ENCODE results near the gene ABCA1. TPM values are rescaled to one million over a fixed set of nuclear protein-coding genes. Genes with fewer than 3 reads are reported as not detected.

Gene ABCA1
- total and polyA plus RNA-seq, 4 donors: 10.2 to 43.0 (median 27.8) TPM

GRCh38 chr9:104780796-104781395, 147.1 kb downstream of the ABCA1 start:
- Histone ChIP-seq H3K36me3 (ENCODE audit: control insufficient read depth, insufficient read depth, low read length) (peaks cover 3% of the 10 kb centered on the region), H3K9me3 (ENCODE audit: control insufficient read depth, insufficient read depth, low read length) (no peaks in the 10 kb centered on the region), H3K4me3 (ENCODE audit: low read depth, low read length) (no peak overlapping the region), H3K27me3 (ENCODE audit: control insufficient read depth, insufficient read depth, low read length) (no peaks in the 10 kb centered on the region), H3K4me1 (ENCODE audit: control insufficient read depth, insufficient read depth, low read length) (no peaks in the 10 kb centered on the region), H3K27ac (ENCODE audit: low read depth, low read length) (no peak overlapping the region)
- peak in 2 of 6 donors; percentile 59 to 83 for DNase-seq (ENCODE audit: low read depth in 4 of 6, low spot score in 6 of 6)
- WGBS (ENCODE audit: insufficient coverage): no CpG with 5 or more reads among the region's 1 CpG

- H3K4me1 ChIP-seq (ENCODE audit: control insufficient read depth, insufficient read depth, low read length): no peaks in the 10 kb centered on the region
- 100% methylated on average over 5 of the region's 9 CpGs for WGBS (ENCODE audit: insufficient coverage)
Measured at GRCh38 chr9:104779946-104780535, 147.9 kb downstream of the ABCA1 start.

DNA sequence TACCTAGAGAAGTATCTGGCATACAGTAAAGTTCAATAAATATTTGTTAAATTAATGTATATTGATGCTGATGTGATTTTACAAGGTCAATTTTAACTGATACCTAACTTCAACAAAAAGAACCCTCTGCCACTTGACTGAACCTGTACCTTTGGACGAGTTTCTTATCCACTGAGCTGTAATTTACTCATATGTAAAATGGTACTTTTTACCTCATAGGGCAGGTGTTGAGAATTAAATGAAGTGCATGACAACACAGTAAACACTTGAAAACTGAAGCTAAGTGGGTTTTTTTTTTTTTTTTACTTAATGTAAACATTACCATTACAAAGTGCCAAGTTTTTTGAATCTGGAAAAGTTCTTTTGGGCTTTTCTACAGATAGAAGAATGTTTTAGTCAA, 148.6 kb downstream of the ABCA1 start:
- no peak for DNase-seq (ENCODE audit: low read depth in 4 of 6, low spot score in 6 of 6)
- Histone ChIP-seq H3K27ac (ENCODE audit: low read depth, low read length) (no peak overlapping the region), H3K9me3 (ENCODE audit: control insufficient read depth, insufficient read depth, low read length) (no peaks in the 10 kb centered on the region), H3K4me1 (ENCODE audit: control insufficient read depth, insufficient read depth, low read length) (no peaks in the 10 kb centered on the region), H3K27me3 (ENCODE audit: control insufficient read depth, insufficient read depth, low read length) (no peaks in the 10 kb centered on the region), H3K36me3 (ENCODE audit: control insufficient read depth, insufficient read depth, low read length) (no peaks in the 10 kb centered on the region), H3K4me3 (ENCODE audit: low read depth, low read length) (no peak overlapping the region)
- no CpG with 5 or more reads among the region's 1 CpG for WGBS (ENCODE audit: insufficient coverage)

More at GRCh38 chr9:104779946-104780535, 147.9 kb downstream of the ABCA1 start:
- Histone ChIP-seq H3K27me3 (ENCODE audit: control insufficient read depth, insufficient read depth, low read length) (no peaks in the 10 kb centered on the region), H3K36me3 (ENCODE audit: control insufficient read depth, insufficient read depth, low read length) (peaks cover 3% of the 10 kb centered on the region), H3K27ac (ENCODE audit: low read depth, low read length) (no peak overlapping the region), H3K4me3 (ENCODE audit: low read depth, low read length) (no peak overlapping the region), H3K9me3 (ENCODE audit: control insufficient read depth, insufficient read depth, low read length) (no peaks in the 10 kb centered on the region)
- DNase-seq (ENCODE audit: low read depth in 4 of 6, low spot score in 6 of 6): no peak

- H3K36me3 ChIP-seq (ENCODE audit: control insufficient read depth, insufficient read depth, low read length): no peaks in the 10 kb centered on the region
- WGBS (ENCODE audit: insufficient coverage): 81% methylated on average over 4 of the region's 4 CpGs
- no peaks in the 10 kb centered on the region for H3K27me3 ChIP-seq (ENCODE audit: control insufficient read depth, insufficient read depth, low read length)
- H3K27ac ChIP-seq (ENCODE audit: low read depth, low read length): no peak overlapping the region
- H3K4me1 ChIP-seq (ENCODE audit: control insufficient read depth, insufficient read depth, low read length): no peaks in the 10 kb centered on the region
- no peaks in the 10 kb centered on the region for H3K9me3 ChIP-seq (ENCODE audit: control insufficient read depth, insufficient read depth, low read length)
- DNase-seq (ENCODE audit: low read depth in 4 of 6, low spot score in 6 of 6): no peak
- H3K4me3 ChIP-seq (ENCODE audit: low read depth, low read length): no peak overlapping the region
Measured at GRCh38 chr9:104778802-104779201, 149.2 kb downstream of the ABCA1 start.

DNA sequence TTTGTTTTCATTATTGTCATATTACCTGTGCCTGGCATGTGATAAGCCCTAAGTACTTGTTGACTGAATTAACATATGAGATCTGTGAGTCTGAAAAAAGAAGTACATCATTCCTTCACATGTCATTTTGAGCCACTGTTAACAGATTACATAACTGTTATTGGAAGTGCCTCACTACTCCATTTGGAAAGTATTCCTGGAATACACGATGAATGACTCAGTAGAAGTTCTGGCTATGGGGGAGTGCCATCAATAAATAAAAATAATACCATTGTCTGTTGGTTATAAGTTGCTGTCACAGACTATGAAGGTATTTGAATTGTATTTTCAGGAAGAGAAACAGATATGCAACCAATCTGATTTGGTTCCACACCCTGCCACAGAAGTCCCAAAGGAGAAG, 151.2 kb downstream of the ABCA1 start:
- no peaks in the 10 kb centered on the region for H3K4me1 ChIP-seq (ENCODE audit: control insufficient read depth, insufficient read depth, low read length)
- no peak overlapping the region for H3K27ac ChIP-seq (ENCODE audit: low read depth, low read length)
- H3K36me3 ChIP-seq (ENCODE audit: control insufficient read depth, insufficient read depth, low read length): no peaks in the 10 kb centered on the region
- no peak overlapping the region for H3K4me3 ChIP-seq (ENCODE audit: low read depth, low read length)
- DNase-seq (ENCODE audit: low read depth in 4 of 6, low spot score in 6 of 6): no peak
- H3K27me3 ChIP-seq (ENCODE audit: control insufficient read depth, insufficient read depth, low read length): no peaks in the 10 kb centered on the region
- H3K9me3 ChIP-seq (ENCODE audit: control insufficient read depth, insufficient read depth, low read length): no peaks in the 10 kb centered on the region
- no CpG with 5 or more reads among the region's 1 CpG for WGBS (ENCODE audit: insufficient coverage)

DNA sequence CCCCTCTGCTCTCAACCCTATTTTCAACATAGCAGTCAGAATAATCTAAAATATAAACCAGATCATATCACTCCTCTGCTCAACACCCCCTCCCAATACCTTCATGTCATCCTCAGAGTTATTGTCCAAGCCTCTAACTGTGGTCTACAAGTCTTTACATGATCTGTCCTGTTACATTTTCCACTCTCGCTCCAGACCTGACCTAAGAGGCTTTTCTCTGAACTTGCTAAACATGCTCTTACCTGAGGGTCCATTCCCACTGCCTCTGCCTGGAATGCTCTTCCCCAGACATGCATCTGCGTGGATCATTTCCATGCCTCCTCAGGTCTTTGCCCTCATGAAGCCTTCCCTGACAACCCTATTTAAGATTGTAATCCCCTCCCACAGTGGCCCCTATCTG, 152.0 kb downstream of the ABCA1 start:
- H3K4me1 ChIP-seq (ENCODE audit: control insufficient read depth, insufficient read depth, low read length): no peaks in the 10 kb centered on the region
- H3K36me3 ChIP-seq (ENCODE audit: control insufficient read depth, insufficient read depth, low read length): no peaks in the 10 kb centered on the region
- H3K27me3 ChIP-seq (ENCODE audit: control insufficient read depth, insufficient read depth, low read length): no peaks in the 10 kb centered on the region
- no peak for DNase-seq (ENCODE audit: low read depth in 4 of 6, low spot score in 6 of 6)
- no peak overlapping the region for H3K4me3 ChIP-seq (ENCODE audit: low read depth, low read length)
- WGBS (ENCODE audit: insufficient coverage): 95% methylated on average over 2 of the region's 2 CpGs
- H3K9me3 ChIP-seq (ENCODE audit: control insufficient read depth, insufficient read depth, low read length): no peaks in the 10 kb centered on the region
- no peak overlapping the region for H3K27ac ChIP-seq (ENCODE audit: low read depth, low read length)

DNA sequence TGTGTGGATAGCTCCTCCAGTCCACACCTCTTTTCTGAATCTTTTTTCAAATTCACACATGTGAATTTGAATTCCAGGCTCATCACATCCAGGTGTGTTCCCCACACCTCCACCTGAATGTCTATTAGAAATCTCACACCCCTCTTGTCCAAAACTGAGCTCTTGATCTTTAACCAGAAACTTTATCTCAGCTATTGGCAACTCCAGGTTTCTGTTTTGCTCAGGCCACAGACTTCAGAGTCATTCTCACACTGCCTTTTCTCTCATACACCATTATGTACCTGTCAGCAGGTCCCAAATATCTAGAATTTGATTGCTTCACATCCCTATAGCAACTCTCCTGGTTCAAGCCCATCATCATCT, 152.4 kb downstream of the ABCA1 start:
- no peak overlapping the region for H3K27ac ChIP-seq (ENCODE audit: low read depth, low read length)
- DNase-seq (ENCODE audit: low read depth in 4 of 6, low spot score in 6 of 6): no peak
- H3K27me3 ChIP-seq (ENCODE audit: control insufficient read depth, insufficient read depth, low read length): no peaks in the 10 kb centered on the region
- no peak overlapping the region for H3K4me3 ChIP-seq (ENCODE audit: low read depth, low read length)
- no peaks in the 10 kb centered on the region for H3K9me3 ChIP-seq (ENCODE audit: control insufficient read depth, insufficient read depth, low read length)
- H3K4me1 ChIP-seq (ENCODE audit: control insufficient read depth, insufficient read depth, low read length): no peaks in the 10 kb centered on the region
- H3K36me3 ChIP-seq (ENCODE audit: control insufficient read depth, insufficient read depth, low read length): no peaks in the 10 kb centered on the region

DNA sequence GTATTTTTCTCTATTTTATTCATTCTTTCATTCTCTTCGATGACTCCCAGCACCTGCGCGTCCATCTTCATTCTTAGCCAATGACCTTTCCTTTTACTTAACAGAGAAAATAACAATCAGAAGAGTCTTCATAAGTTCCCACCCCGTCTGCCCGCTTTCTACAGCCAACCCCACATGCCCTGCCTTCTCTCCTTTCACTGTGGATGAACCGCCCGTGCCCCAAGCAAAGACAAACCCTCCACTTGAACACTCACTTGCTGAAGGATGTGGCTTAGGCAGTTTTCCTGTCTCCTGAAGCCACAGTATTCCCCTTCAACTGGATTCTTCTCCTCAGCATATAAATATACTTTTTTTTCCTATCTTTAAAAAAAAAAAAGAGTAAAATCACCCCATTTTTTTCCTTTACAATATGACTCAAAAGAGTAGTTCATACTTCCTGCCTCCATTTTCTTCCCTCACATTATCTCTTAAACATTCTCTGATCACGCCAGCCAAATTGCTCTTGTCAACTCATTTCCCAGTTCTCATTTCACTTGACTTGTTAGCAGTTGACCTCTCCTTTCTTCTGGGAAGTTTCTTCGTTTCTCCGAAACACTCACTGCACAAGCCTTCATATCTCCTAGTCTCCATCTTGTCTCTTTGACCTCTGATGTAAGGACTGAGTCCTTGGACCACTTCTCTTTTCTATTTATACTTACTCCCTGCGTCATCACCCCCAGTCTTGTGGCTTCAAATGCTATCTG, 153.0 kb downstream of the ABCA1 start:
- no peaks in the 10 kb centered on the region for H3K4me1 ChIP-seq (ENCODE audit: control insufficient read depth, insufficient read depth, low read length)
- WGBS (ENCODE audit: insufficient coverage): 88% methylated on average over 10 of the region's 11 CpGs
- DNase-seq (ENCODE audit: low read depth in 4 of 6, low spot score in 6 of 6): no peak
- H3K4me3 ChIP-seq (ENCODE audit: low read depth, low read length): no peak overlapping the region
- H3K9me3 ChIP-seq (ENCODE audit: control insufficient read depth, insufficient read depth, low read length): no peaks in the 10 kb centered on the region
- H3K36me3 ChIP-seq (ENCODE audit: control insufficient read depth, insufficient read depth, low read length): no peaks in the 10 kb centered on the region
- no peak overlapping the region for H3K27ac ChIP-seq (ENCODE audit: low read depth, low read length)
- H3K27me3 ChIP-seq (ENCODE audit: control insufficient read depth, insufficient read depth, low read length): no peaks in the 10 kb centered on the region

- no CpG with 5 or more reads among the region's 1 CpG for WGBS (ENCODE audit: insufficient coverage)
- H3K4me3 ChIP-seq (ENCODE audit: low read depth, low read length): no peak overlapping the region
- H3K9me3 ChIP-seq (ENCODE audit: control insufficient read depth, insufficient read depth, low read length): no peaks in the 10 kb centered on the region
- no peaks in the 10 kb centered on the region for H3K36me3 ChIP-seq (ENCODE audit: control insufficient read depth, insufficient read depth, low read length)
- H3K27me3 ChIP-seq (ENCODE audit: control insufficient read depth, insufficient read depth, low read length): no peaks in the 10 kb centered on the region
- H3K4me1 ChIP-seq (ENCODE audit: control insufficient read depth, insufficient read depth, low read length): no peaks in the 10 kb centered on the region
- no peak for DNase-seq (ENCODE audit: low read depth in 4 of 6, low spot score in 6 of 6)
- no peak overlapping the region for H3K27ac ChIP-seq (ENCODE audit: low read depth, low read length)
Measured at GRCh38 chr9:104774132-104774531, 153.8 kb downstream of the ABCA1 start.

Measured in spinal cord (tissue), 10 donors.